NCI-H1105 (cell line): ENCODE results near the gene DUOX1.
"Not testable (repeated sequence)": the region's sequence is repeated elsewhere in the genome, so short reads cannot be mapped to it uniquely, and the experiment has no call there.

Experiments used
- DNase-seq: peaks from one replicate; lab custom pipeline; 2025; lab: John Stamatoyannopoulos, UW

The DUOX1 gene

GRCh38 chr15:45129651-45130129, at the start of gene DUOX1, which contains the start of gene DUOXA1:
Gene DUOX1 (plus strand): TSS chr15:45129994. CDS start chr15:45131967, 1,973 bp downstream.
Gene DUOXA1 (minus strand): TSS chr15:45129879. CDS start chr15:45123014, 6,865 bp downstream.
- no peak for DNase-seq

GRCh38 chr15:45080593-45080992, 49.2 kb upstream of the DUOX1 start:
- not testable (repeated sequence) for DNase-seq

DNA sequence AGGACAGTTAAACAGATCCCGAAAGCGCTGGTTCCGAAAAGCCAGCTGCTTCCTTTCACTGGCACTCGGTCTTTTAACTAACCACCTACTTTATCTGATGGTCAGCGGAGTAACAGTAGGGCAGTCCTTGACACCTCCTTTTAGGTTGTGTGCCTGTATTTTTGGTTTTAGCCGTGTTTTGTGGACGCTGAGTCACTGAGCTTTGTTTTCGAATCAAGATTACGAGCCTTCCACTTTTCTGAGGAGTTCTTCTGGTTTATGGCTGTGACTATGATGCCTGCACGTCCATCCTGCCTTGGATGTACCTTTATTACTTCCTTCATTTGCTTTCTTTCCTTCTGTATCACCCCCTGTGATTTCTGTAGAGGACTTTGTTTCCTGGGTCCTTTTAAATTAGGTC, 47.4 kb upstream of the DUOX1 start:
- DNase-seq: not testable (repeated sequence)

DNA sequence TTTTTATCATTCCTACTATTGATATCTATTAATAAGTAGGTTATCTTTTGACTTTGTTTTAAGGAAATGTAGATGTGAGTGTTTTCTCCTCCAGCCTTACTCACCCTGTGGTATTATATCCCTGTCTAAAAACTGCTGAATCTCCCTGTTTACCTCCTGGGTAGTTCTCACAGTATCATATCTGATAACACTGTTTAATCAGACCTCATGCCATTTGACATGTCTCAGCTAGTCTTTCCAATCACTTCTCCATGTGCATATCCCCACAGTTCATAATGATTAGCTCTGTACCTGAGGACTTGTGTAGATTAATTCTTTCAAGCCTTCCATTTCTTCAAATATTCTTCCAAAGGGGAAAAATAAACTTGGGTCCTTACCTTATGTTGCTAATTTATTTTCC, 46.6 kb upstream of the DUOX1 start:
- DNase-seq: no peak

- no peak for DNase-seq
Measured at GRCh38 chr15:45084163-45084562, 45.6 kb upstream of the DUOX1 start.

DNA sequence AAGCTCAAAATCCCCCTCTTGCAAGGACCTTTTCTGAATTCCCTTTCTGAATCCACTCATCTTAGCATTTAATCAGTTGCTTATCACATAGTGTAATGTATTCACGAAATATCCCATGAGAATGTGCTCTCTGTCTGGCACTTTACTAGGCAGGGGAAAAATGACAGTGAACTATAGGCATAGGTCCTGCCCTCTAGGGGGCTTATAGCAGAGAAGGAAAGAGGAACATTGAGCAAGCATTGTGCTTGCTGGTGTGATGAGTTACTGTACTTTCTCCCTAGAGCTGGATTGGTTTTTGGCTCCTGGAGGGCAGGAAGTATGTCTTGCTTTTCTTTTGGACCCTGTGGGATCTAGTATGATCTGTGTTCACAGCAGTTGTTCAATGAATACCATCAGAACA, 42.3 kb upstream of the DUOX1 start:
- no peak for DNase-seq

- DNase-seq: no peak
Measured at GRCh38 chr15:45088801-45089711, 40.7 kb upstream of the DUOX1 start.

- no peak for DNase-seq
Measured at GRCh38 chr15:45089712-45090373, 40.0 kb upstream of the DUOX1 start.

DNA sequence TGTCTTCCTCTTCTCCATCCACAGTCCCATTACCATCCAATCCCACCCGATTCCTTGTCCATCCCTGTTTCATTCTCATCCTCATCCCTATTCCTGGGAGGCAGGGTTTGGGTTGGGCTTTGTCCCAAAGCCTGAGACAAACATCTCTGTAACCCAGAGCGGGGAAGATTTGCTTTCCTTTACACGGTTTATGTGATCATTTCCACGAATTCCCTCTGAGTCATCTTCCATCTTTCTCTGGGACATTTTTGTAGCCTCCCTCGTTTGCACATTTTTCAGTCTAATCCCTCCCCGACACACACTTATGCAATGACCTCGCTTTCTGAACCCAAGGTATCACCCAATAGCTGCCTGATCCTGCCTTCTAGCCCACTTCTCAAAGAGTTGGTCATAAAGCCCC, 38.6 kb upstream of the DUOX1 start:
- no peak for DNase-seq

DNA sequence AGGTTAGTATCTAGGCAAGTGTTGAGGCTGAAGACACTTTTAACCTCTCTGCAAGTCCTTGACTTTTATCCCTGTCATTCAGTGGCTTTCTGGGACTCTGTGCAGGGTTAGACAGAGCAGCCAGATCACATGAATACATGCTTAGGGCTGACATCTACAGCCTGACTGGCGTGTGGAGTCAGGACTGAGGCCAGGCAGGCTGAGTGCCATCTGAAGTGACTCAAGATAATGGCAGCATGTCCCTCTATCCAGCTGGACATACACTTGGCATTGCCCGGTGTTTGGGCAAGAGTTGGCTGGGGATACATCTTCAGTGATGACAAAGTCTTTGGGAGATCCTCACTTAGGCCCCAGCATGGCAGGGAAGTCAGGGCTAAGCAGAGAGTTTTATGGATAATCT, 38.2 kb upstream of the DUOX1 start:
- no peak for DNase-seq

- DNase-seq: no peak
Measured at GRCh38 chr15:45093013-45093412, 36.8 kb upstream of the DUOX1 start.

DNA sequence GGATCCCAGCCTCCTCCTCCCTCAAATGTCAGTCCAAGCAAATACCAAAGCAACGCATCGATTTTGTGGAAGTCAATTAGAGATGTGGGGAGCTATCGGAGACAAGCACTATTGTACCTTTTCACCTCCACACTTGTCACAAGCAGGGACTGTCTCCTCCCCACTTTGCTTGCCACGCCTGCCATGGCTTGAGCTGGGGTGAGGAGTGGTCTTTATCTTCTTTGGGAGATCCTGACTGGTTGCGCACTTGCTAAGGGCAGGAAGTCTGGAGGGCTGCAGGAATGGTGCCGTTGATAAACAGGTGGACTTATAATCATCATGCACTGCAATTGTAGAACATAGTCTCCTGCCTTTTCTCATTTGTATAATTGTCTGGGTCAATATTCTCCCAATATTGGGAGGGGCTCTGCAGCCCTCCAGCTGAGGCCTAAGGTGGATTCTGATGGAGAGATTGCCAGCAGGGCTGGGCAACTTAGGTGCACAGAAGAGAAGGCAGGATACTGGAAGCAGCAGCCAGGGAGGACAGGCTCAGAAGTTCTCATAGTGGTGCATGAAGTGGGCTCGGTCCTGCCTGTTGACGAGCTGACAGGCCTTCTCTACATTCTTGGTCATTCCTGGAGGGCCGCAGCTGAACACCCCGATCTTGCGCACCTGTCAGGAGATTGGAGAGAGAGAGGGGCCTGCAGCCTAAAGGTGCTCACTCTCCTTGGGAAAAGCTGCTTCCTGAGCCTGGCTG, 36.0 kb upstream of the DUOX1 start:
- no peak for DNase-seq

DNA sequence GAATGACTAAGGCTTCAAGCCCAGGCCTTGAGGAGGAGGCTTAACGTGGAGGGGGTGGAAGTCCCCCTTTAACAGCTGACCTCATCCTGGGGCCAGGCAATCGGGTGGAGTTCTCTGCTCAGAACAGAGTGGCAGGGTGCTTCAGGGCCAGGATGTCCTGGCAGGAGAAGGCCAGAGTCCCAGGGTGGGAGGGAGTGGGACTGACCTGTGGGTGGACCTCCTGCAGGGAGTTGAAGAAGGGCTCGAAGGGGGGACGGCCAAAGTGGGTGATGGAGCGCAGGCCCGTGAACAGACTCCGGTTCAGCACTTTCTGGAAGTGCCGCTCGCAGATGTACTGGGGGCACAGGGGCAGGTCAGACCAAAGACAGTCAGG, 35.5 kb upstream of the DUOX1 start:
- DNase-seq: no peak

DNA sequence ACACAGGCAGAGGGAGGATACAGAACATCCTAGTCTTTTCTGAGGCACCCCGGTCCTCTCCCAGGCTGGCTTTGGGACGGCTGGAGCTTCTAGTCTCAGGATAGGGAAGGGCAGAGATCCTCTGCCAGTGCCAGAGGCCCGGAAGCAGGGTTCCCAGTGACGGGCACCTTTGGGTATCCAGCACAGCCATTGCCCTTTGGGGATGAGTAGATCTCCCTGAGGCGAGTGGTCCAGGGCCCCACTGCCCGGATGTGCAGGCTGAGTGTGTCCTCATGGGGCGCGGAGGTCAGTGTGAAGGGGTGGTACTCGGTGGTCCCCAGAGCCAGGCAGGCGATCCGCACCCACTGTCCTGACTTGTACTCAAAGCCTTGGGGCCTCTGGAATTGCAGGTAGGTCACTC, 34.1 kb upstream of the DUOX1 start:
- DNase-seq: no peak

DNA sequence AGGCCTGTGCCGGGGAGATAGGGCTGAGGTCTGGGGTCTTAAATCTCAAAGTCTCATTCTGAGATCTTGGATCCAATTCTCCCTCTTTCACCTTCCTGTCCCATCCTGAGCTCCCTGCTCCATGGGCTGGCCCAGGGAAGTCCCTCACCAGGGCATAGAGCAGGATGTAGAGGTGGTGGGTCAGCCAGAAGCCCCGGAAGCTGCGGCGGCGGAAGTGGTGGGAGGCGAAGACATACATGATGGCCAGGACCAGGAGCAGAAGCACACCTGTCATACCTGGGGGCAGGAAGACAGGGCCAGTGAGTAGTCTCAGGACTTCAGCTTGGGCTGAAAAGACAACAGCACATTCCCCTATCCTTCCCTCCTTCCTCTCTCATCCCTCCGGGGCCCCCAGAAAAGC, 32.3 kb upstream of the DUOX1 start:
- no peak for DNase-seq

- no peak for DNase-seq
Measured at GRCh38 chr15:45099549-45100165, 30.1 kb upstream of the DUOX1 start.

- DNase-seq: no peak
Measured at GRCh38 chr15:45100884-45101625, 28.7 kb upstream of the DUOX1 start.

DNA sequence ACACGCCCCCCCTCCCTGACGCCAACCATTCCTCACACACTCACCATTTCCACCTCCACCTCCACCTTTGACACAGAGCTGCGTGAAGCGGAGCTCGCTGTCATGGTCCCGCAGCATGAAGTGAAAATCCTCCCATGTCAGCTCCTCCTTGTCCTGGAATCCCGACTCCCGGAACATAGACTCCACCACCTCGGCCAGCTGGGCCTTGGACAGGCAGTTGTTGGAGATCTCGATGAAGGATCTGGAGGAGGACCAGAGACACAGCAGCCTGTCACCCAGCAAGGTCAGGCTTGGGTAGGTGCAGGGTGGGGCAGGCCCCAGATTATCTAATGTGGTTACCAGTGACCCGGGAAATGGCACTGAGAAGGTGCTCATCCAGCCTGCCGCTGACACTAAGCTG, 28.0 kb upstream of the DUOX1 start:
- no peak for DNase-seq

DNA sequence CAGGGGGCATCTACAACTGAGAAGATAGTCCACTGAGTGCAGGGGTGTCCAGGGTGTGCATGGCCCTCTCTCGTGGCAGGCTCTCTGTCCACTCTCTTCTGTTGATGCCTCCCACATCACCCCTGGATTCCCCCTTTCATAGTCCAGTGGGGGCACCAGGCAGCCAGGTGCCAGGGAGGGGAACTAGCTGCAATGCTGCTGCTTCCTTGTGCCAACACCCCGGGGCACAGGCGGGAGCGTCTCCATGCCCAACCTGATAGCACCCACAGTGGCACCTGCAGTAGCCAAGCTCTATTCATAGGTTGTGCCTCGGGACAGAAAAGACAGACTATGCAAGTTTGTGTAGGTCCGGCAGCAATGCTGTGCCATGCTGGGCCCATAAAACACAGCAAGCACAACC, 27.6 kb upstream of the DUOX1 start:
- no peak for DNase-seq

GRCh38 chr15:45104170-45104569, 25.6 kb upstream of the DUOX1 start:
- DNase-seq: not testable (repeated sequence)

DNA sequence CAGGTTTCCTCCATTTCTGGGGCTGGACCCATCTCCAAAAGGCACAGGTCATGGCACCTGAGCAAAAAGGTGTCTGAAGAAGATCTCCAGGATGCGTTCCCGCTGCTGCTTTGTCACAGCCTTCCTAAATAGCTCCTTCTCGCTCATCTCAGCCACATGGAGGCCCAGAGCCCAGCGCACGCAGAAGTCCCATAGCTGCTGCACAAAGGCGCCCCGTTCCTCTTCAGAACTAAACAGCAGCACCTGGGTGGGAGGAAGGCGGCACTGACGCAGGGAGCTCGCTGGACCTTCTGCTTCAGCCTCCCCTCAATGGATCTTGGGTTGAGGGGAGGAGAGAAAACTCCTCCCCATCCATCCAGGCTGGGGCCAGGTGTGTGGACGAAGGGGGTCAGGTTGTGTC, 24.2 kb upstream of the DUOX1 start:
- DNase-seq: no peak
